ENCODE data around the gene CELSR1. TPM values are rescaled to one million over a fixed set of nuclear protein-coding genes. Genes with fewer than 3 reads are reported as not detected.

The CELSR1 gene
- total and polyA plus RNA-seq, 2 donors (not counting 1 experiment from before 2014, with no cell fraction given) = 30.2 to 34.8 TPM

DNA sequence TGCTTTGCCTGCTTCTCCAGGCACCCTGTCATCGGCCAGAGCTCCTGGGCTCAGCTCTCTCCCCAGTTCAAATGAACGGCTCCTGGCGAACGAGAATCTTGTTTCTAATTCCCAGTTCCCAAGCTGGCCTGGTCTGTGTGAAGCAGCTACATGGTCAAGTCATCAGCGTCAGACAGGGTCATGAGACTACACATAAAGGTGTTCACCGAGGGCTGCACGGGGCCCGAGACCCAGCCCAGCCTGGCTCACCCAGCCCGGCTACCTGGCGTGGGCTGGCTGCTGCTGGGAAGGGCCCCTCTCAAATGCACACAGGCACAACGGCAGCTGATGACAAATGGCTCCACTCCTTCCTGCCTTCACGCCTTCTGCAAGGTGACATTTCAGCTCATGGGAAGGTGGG, 14.6 kb upstream of the CELSR1 start:
- CTCF ChIA-PET = interaction anchor here (0.8 to 2.4 kb wide), 3 partner anchors 10 to 184 kb away, joined by 4 to 12 read pairs (median 5); no protein-coding TSS in a partner anchor
- WGBS (ENCODE audit: insufficient coverage) = 88% methylated on average over 11 of the region's 12 CpGs
- POLR2A ChIA-PET = no interaction called here

DNA sequence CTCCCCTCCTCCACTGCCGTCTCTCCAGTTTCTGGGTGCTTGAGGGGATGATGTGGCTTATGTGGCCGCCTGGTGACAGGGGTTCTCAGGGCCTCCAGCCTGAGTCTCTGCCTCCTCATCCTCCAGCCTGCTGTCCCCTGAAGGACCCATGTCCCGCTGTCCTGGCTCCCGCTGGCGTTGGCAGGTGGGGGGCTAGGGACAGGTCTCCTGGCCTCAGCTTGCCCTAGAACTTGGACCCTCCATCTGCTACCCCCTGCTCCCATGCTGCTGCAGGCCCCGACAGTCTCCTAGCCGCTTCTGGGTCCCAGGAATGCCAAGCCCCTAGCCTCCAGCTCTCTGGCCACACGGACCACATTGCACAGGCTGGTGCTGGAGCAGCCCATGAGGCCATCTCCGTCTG, 13.9 kb upstream of the CELSR1 start:
- Histone ChIP-seq H2AFZ (ENCODE audit: insufficient read depth, low read depth, low read length, poor library complexity, severe bottlenecking) (no peak overlapping the region), H3K27me3 (replicated peaks in 1 of 4; ENCODE audit: control extremely low read depth in 1 of 4, control insufficient read depth in 3 of 4, insufficient read depth in 4 of 4, low read length in 3 of 4) (peaks cover 0 to 22% (median 9%) of the 10 kb centered on the region in 4 experiments), H3K4me1 (ENCODE audit: control insufficient read depth in 2 of 2, insufficient read depth in 2 of 2, low read length in 2 of 2) (no peaks in the 10 kb centered on the region), H3K9ac (ENCODE audit: low read length) (no peak overlapping the region), H4K20me1 (ENCODE audit: control insufficient read depth, insufficient read depth, low read length, poor library complexity, severe bottlenecking) (no peaks in the 10 kb centered on the region), H3K9me3 (ENCODE audit: control extremely low read depth in 1 of 3, control insufficient read depth in 2 of 3, insufficient read depth in 1 of 3, low read length in 2 of 3) (peaks cover 0 to 23% (median 7%) of the 10 kb centered on the region in 3 donors), H3K79me2 (ENCODE audit: control insufficient read depth, insufficient read depth, low read length) (no peaks in the 10 kb centered on the region), H3K4me3 (ENCODE audit: control extremely low read depth in 1 of 5, extremely low read depth in 1 of 5, insufficient read depth in 1 of 5, low read depth in 2 of 5, low read length in 4 of 5) (no peak overlapping the region), H3K36me3 (replicated peaks in 1 of 2; ENCODE audit: control extremely low read depth in 1 of 2, control insufficient read depth in 1 of 2, extremely low read depth in 1 of 2, insufficient read depth in 2 of 2, low read length in 1 of 2) (no peaks in the 10 kb centered on the region), H3K4me2 (replicated peaks; ENCODE audit: low read depth, low read length, poor library complexity, severe bottlenecking) (no peak overlapping the region), H3K27ac (ENCODE audit: low read length in 2 of 2) (no peak overlapping the region)
- no peak overlapping the region for H3K27ac Mint-ChIP-seq
- H3K27me3 Mint-ChIP-seq = peaks cover 30% of the 10 kb centered on the region
- ChIA-PET CTCF (interaction anchor here (1.5 to 2.4 kb wide), 2 partner anchors 9 to 13 kb away, joined by 5 to 12 read pairs; no protein-coding TSS in a partner anchor), POLR2A (no interaction called here)
- 84% methylated on average over 8 of the region's 9 CpGs for WGBS (ENCODE audit: insufficient coverage)
- no peaks in the 10 kb centered on the region for H3K9me3 Mint-ChIP-seq (ENCODE audit: insufficient read depth)
- ATAC-seq (ENCODE audit: low read depth) = no peak
- TF ChIP-seq EZH2 (IDR thresholded peaks at IDR 0.05; ENCODE audit: borderline replicate concordance, insufficient read depth, low read depth, low read length, poor library complexity, severe bottlenecking) = no peak
- TF ChIP-seq, protein P1, sequence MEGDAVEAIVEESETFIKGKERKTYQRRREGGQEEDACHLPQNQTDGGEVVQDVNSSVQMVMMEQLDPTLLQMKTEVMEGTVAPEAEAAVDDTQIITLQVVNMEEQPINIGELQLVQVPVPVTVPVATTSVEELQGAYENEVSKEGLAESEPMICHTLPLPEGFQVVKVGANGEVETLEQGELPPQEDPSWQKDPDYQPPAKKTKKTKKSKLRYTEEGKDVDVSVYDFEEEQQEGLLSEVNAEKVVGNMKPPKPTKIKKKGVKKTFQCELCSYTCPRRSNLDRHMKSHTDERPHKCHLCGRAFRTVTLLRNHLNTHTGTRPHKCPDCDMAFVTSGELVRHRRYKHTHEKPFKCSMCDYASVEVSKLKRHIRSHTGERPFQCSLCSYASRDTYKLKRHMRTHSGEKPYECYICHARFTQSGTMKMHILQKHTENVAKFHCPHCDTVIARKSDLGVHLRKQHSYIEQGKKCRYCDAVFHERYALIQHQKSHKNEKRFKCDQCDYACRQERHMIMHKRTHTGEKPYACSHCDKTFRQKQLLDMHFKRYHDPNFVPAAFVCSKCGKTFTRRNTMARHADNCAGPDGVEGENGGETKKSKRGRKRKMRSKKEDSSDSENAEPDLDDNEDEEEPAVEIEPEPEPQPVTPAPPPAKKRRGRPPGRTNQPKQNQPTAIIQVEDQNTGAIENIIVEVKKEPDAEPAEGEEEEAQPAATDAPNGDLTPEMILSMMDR (IDR thresholded peaks at IDR 0.05) = no peak
- intact Hi-C loops (cut with micrococcal nuclease) = no loop called here
- DNase-seq = no peak
- no peaks in the 10 kb centered on the region for H3K4me1 Mint-ChIP-seq
- no peak overlapping the region for H3K4me3 Mint-ChIP-seq

More for the DNA sequence above, 14.6 kb upstream of the CELSR1 start:
- DNase-seq (no peak), ATAC-seq (ENCODE audit: low read depth) (no peak)
- Histone ChIP-seq H3K4me2 (replicated peaks; ENCODE audit: low read depth, low read length, poor library complexity, severe bottlenecking) (no peak overlapping the region), H3K79me2 (ENCODE audit: control insufficient read depth, insufficient read depth, low read length) (no peaks in the 10 kb centered on the region), H3K9ac (ENCODE audit: low read length) (no peak overlapping the region), H2AFZ (ENCODE audit: insufficient read depth, low read depth, low read length, poor library complexity, severe bottlenecking) (no peak overlapping the region), H3K9me3 (ENCODE audit: control extremely low read depth in 1 of 3, control insufficient read depth in 2 of 3, insufficient read depth in 1 of 3, low read length in 2 of 3) (peaks cover 0 to 30% (median 12%) of the 10 kb centered on the region in 3 donors), H3K36me3 (replicated peaks in 1 of 2; ENCODE audit: control extremely low read depth in 1 of 2, control insufficient read depth in 1 of 2, extremely low read depth in 1 of 2, insufficient read depth in 2 of 2, low read length in 1 of 2) (no peaks in the 10 kb centered on the region), H3K4me3 (ENCODE audit: control extremely low read depth in 1 of 5, extremely low read depth in 1 of 5, insufficient read depth in 1 of 5, low read depth in 2 of 5, low read length in 4 of 5) (no peak overlapping the region), H3K27me3 (replicated peaks in 1 of 4; ENCODE audit: control extremely low read depth in 1 of 4, control insufficient read depth in 3 of 4, insufficient read depth in 4 of 4, low read length in 3 of 4) (peaks cover 0 to 22% (median 9%) of the 10 kb centered on the region in 4 experiments), H3K4me1 (ENCODE audit: control insufficient read depth in 2 of 2, insufficient read depth in 2 of 2, low read length in 2 of 2) (no peaks in the 10 kb centered on the region), H4K20me1 (ENCODE audit: control insufficient read depth, insufficient read depth, low read length, poor library complexity, severe bottlenecking) (no peaks in the 10 kb centered on the region), H3K27ac (ENCODE audit: low read length in 2 of 2) (no peak overlapping the region)
- H3K27ac Mint-ChIP-seq = no peak overlapping the region
- H3K27me3 Mint-ChIP-seq = peaks cover 35% of the 10 kb centered on the region
- TF ChIP-seq, protein P1 (IDR thresholded peaks at IDR 0.05) = no peak
- TF ChIP-seq EZH2 (IDR thresholded peaks at IDR 0.05; ENCODE audit: borderline replicate concordance, insufficient read depth, low read depth, low read length, poor library complexity, severe bottlenecking) = no peak
- H3K4me1 Mint-ChIP-seq = no peaks in the 10 kb centered on the region
- no peak overlapping the region for H3K4me3 Mint-ChIP-seq
- H3K9me3 Mint-ChIP-seq (ENCODE audit: insufficient read depth) = peaks cover 3% of the 10 kb centered on the region
- intact Hi-C loops (cut with micrococcal nuclease) = no loop called here
